HEK293 (cell line): ENCODE results near the gene VSIG8.

ENCODE experiments used
- CTCF ChIP-seq: fragments of 450-650 bp; formaldehyde crosslinking; IDR thresholded peaks from 2 replicates; pipeline ENCODE4 v1.5.1; 2016; ENCODE audit warnings: missing biosample characterization, missing genetic modification characterization
- ZNF274 ChIP-seq, 2 experiments: fragments of 200-500 bp in 1 of 2; fragments of 450-650 bp in 1 of 2; sonication (Bioruptor generic) in 1 of 2; formaldehyde crosslinking in 1 of 2; IDR thresholded peaks; 2 replicates each; pipeline versions ENCODE4 v1.5.1 to v1.6.1; 2014 to 2016; ENCODE audit warnings: borderline replicate concordance in 1 of 2, inconsistent platforms in 1 of 2, low read length in 1 of 2, missing biosample characterization in 1 of 2, missing genetic modification characterization in 1 of 2
- ZNF768 ChIP-seq: fragments of 450-650 bp; formaldehyde crosslinking; IDR thresholded peaks from 2 replicates; pipeline ENCODE4 v1.5.1; 2018; ENCODE audit warnings: missing biosample characterization, mild to moderate bottlenecking, missing genetic modification characterization

- TF ChIP-seq CTCF (tag by site-specific recombination), result no peak
- no peak for TF ChIP-seq ZNF768 (tag by site-specific recombination)
- TF ChIP-seq ZNF274 (IDR thresholded peaks at IDR 0.05; ENCODE audit: low read length), result no peak
- TF ChIP-seq ZNF274 (tag by site-specific recombination; IDR thresholded peaks at IDR 0.05; ENCODE audit: borderline replicate concordance), result no peak
These were observed 32.5 kb downstream of the VSIG8 start for GRCh38 chr1:159829822-159830465.
